B cell (primary cell): ENCODE measurements around the gene GPR183.

Source experiments
- CTCF ChIP-seq: fragments of 200-600 bp; IDR thresholded peaks from one replicate; pipeline ENCODE4 v1.8.0; 2022; ENCODE audit warnings: antibody characterized with exemption, mild to moderate bottlenecking
- EZH2 ChIP-seq: IDR thresholded peaks from 2 replicates; pipeline ENCODE4 v1.6.1; 2012; ENCODE audit warnings: borderline replicate concordance, low read depth, mild to moderate bottlenecking, moderate library complexity, low read length; ENCODE audit not compliant: insufficient read depth, poor library complexity, severe bottlenecking

- no peak for TF ChIP-seq CTCF
- no peak for TF ChIP-seq EZH2
Measured at GRCh38 chr13:99263126-99263785, 43.9 kb downstream of the GPR183 start.
